Fibroblast of pulmonary artery (primary cell): ENCODE data around the gene FILIP1L.

Experiments
- DNase-seq: peaks from one replicate; pipeline ENCODE4 v3.0.0-alpha.2; 2010; ENCODE audit warnings: low read depth
- H3K4me3 ChIP-seq: replicated peaks from 2 replicates; pipeline ENCODE4 v1.5.1; 2011; ENCODE audit warnings: low read depth, mild to moderate bottlenecking, control low read depth, low read length, moderate library complexity
- TF ChIP-seq, protein P1 (sequence below): IDR thresholded peaks from 2 replicates; pipeline ENCODE4 v1.5.1; 2011; ENCODE audit warnings: mild to moderate bottlenecking, control low read depth, low read length, inconsistent platforms; ENCODE audit errors: missing control alignments

FILIP1L gene

DNA sequence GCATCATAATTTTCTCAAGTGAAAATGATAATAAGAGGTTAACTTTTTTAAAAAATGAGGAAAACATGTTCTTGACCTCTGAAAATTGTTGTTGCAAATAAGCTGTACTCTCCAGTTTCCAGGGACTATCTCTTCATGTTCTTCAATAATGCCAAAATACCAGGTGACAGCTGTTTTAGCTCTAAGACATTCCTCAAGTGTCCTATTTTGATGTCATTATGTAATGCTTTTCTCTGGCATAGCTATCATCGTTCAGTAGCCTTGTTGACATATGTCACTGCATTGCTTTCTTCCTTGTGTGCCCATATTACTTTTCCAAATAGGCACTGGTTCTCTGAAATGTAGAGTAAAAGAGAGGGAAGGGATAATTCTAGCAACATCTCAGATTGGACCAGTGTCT, 5.7 kb upstream of the FILIP1L start:
- TF ChIP-seq, protein P1, sequence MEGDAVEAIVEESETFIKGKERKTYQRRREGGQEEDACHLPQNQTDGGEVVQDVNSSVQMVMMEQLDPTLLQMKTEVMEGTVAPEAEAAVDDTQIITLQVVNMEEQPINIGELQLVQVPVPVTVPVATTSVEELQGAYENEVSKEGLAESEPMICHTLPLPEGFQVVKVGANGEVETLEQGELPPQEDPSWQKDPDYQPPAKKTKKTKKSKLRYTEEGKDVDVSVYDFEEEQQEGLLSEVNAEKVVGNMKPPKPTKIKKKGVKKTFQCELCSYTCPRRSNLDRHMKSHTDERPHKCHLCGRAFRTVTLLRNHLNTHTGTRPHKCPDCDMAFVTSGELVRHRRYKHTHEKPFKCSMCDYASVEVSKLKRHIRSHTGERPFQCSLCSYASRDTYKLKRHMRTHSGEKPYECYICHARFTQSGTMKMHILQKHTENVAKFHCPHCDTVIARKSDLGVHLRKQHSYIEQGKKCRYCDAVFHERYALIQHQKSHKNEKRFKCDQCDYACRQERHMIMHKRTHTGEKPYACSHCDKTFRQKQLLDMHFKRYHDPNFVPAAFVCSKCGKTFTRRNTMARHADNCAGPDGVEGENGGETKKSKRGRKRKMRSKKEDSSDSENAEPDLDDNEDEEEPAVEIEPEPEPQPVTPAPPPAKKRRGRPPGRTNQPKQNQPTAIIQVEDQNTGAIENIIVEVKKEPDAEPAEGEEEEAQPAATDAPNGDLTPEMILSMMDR: no peak
- no peak for DNase-seq
- no peak overlapping the region for H3K4me3 ChIP-seq

GRCh38 chr3:100117093-100117492, 2.8 kb upstream of the FILIP1L start:
- TF ChIP-seq, protein P1: no peak
- H3K4me3 ChIP-seq: no peak overlapping the region
- no peak for DNase-seq

DNA sequence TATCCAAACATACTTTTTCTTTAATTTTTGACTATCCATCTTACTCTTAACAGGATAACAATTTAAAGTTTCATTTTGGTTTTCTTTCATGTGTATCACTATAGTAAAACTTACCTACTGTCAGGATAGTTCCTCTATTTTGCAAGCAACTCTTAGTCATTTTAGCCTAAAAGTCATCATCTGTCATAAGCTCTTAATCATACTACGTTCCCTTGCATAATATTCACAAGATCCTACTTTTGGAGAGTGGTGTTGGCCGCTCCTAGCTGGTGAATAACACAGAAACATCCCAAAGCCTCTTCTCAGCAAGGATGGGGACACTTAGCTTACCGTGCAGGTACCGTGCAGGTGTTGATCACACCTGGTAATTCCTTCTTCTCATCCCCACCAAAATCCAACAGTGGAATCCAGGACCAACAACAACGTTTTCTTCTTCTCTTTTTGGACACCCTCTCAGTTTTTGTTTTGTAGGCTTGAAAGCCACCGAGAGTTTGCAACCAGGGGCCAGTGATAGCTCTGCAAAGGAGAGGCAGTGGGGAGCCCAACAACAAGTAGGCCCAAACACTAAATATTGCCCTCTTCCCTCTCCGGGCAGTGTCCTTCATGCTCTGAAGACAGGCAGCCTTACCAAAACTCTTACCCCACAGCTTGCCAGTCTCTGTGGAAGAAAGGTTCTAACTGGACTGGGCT, 433 bp downstream of the FILIP1L start:
- no peak for DNase-seq
- TF ChIP-seq, protein P1: no peak
- H3K4me3 ChIP-seq: no peak overlapping the region

DNA sequence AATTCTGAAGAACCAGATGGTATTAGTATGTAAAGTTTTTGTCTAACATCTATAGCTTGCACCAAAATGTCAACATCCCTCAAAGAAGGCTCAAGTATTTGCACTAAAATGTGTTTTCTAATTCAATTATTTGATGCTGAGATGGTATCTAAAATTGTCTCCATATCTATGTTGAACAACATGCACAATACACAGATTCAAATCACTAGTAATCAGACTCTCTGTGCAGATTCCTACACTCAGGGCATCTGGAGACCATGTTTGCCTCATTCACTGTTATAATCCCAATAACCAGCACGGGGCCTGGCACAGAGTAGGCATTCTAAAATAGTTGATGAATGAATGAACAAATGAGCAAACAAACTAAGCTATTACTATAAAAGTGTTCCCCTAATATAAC, 2.6 kb downstream of the FILIP1L start:
- no peak overlapping the region for H3K4me3 ChIP-seq
- TF ChIP-seq, protein P1: no peak
- no peak for DNase-seq

GRCh38 chr3:100110162-100110561, 4.1 kb downstream of the FILIP1L start:
- TF ChIP-seq, protein P1: no peak
- DNase-seq: no peak
- no peak overlapping the region for H3K4me3 ChIP-seq

DNA sequence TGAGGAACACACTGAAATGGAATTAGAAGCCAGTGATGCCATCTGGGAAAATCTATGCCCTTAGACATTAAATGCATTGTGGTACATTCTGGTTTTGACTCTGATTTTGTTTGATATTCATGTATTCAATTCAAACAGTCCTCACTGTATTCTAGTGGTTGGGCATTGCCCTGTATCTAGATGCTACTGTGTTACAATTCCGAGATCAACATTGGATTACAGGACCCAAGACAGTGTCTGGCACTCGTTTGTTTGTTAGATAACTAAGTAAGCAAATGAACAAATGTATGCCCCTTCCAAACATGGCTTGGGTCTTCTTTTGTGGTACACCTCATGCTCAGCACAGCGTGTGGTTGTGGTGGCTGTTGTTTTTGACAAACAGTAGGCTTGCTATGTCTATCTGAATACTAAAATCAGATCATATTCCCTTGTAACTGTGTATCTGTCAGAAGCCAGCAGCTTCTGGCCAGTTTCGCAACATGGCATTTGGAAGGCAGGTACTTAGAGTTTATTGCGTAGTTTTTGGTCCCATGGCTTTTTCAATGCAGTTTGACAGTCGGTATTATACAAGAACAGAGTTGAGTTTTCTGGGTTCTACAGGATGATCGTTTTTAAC, 5.7 kb downstream of the FILIP1L start:
- no peak for DNase-seq
- TF ChIP-seq, protein P1: no peak
- no peak overlapping the region for H3K4me3 ChIP-seq

DNA sequence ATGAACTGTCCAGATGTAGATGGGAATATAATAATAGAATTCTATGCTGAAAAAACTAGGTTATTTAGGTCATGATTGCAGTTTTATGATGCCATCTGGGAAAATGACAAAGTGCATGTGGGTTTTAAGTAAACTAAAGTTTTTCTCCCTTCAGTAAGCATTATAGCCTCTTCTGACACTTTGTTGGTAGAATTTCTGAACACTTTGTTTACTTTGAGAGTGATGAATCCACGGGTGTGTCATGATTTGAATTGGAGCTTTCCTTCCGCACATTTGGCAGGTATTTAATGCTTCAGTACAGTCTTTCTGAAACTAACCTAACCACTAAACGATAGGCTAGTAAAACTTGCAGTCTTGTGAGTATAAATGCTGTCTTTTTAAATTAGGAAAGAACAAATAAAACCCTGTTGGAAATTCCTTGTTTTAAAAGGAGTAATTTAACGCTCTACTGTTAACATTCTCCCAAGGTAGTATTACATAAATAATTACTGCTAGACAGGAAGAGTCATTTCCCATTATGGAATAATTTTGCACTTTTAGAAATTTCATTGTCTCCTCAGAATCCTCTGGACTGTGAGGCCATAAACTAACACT, 7.0 kb downstream of the FILIP1L start:
- no peak for DNase-seq
- TF ChIP-seq, protein P1: no peak
- no peak overlapping the region for H3K4me3 ChIP-seq
